Left cardiac atrium (tissue), 4 donors: Measurements from ENCODE around the gene NPR1. TPM values are rescaled to one million over a fixed set of nuclear protein-coding genes. Genes with fewer than 3 reads are reported as not detected.
A peak's percentile ranks its signal among the peaks of the same experiment; 100 is the strongest.

Experiments
- ATAC-seq, 2 donors: fragments of 200-7000 bp; cut with Tn5 transposase; one replicate each; pipeline ENCODE4 v1.9.1; 2020; ENCODE audit warnings: mild to moderate bottlenecking in 2 of 2, moderate library complexity in 2 of 2
- DNase-seq: peaks from one replicate; pipeline ENCODE4 v3.0.0-alpha.2; 2020
- intact Hi-C, 2 donors: fragments of 100-400 bp; cut with DNase I; formaldehyde crosslinking; loops; one replicate each; pipeline versions ENCODE4 v1.14.1 to v1.15.1; 2022 to 2023
- microRNA-seq, 2 donors: library from miRNA; unstranded; fragments of <30 nt; microRNA quantifications; one replicate each; pipeline ENCODE4 v1.2.0, GENCODE V29; 2020
- total RNA-seq, 2 donors: library from RNA; stranded (reverse); fragmentation: NEBNext Ultra II Directional; extraction: Animal tissue kit (Norgen Biotek cat#: 25700); gene quantifications; one replicate each; pipeline ENCODE4 v1.2.1, GENCODE V29; 2021
- donor health status: DM: no; HTN: yes; CAD: no.
- donor health status: DM: no; HTN: yes; CAD: no; lungs with severe emphysema.
- donor health status: DM: yes; HTN: yes; CAD: no.
- donor health status: Dilated cardiomyopathy.

The NPR1 gene
- total RNA-seq, 2 donors from 2014 or later, result 28.5 to 39.0 TPM

- ATAC-seq (peak in 1 of 2 donors; percentile 83), DNase-seq (no peak)
- intact Hi-C loops, result loop anchor here in 1 of 2 donors (10.0 kb wide), 1 partner anchor 58 kb away; no protein-coding TSS in a partner anchor
Observed at GRCh38 chr1:153742411-153743142, 64.1 kb downstream of the NPR1 start.

Small RNAs within 50 kb of the gene (microRNA-seq; reads per million reads assigned to microRNA genes)
- 0 reads per million in 2 donors for gene MIR8083

Other genes with a start within 250 kb of the NPR1 start
- gene S100A7, start 218.0 kb upstream of the NPR1 start, total RNA-seq, result not detected
- 100 to 1,000 TPM; 449 to 518 TPM for gene S100A6, start 142.7 kb upstream of the NPR1 start, total RNA-seq
- gene S100A5, start 137.8 kb upstream of the NPR1 start, total RNA-seq, result not detected
- 100 to 1,000 TPM; 206 to 332 TPM for gene S100A4, start 132.9 kb upstream of the NPR1 start, total RNA-seq
- gene S100A3, start 129.4 kb upstream of the NPR1 start, total RNA-seq, result 1 to 10 TPM in 1 of 2 donors, under 1 TPM in 1; 0.77 to 3.3 TPM
- gene S100A2, start 112.8 kb upstream of the NPR1 start, total RNA-seq, result under 1 TPM in 1 of 2 donors, not detected in 1; 0.84 TPM
- 10 to 100 TPM; 48.2 to 64.7 TPM for gene S100A16, start 65.6 kb upstream of the NPR1 start, total RNA-seq
- gene S100A14, start 62.4 kb upstream of the NPR1 start, total RNA-seq, result 1 to 10 TPM; 1.8 to 5.8 TPM
- 100 to 1,000 TPM; 169 to 197 TPM for gene S100A13, start 51.2 kb upstream of the NPR1 start, total RNA-seq
- 1,000 to 10,000 TPM; 1,254 to 1,508 TPM for gene S100A1, start 50.3 kb upstream of the NPR1 start, total RNA-seq
- 10 to 100 TPM; 60.1 to 61.9 TPM for gene CHTOP, start 44.6 kb upstream of the NPR1 start, total RNA-seq
- gene SNAPIN, start 20.0 kb upstream of the NPR1 start, total RNA-seq, result 10 to 100 TPM; 45.3 to 46.0 TPM
- 10 to 100 TPM; 63.7 to 91.7 TPM for gene ILF2, start 7.7 kb upstream of the NPR1 start, total RNA-seq
- gene INTS3, start 49.4 kb downstream of the NPR1 start, total RNA-seq, result 10 to 100 TPM; 28.2 to 34.1 TPM
- 10 to 100 TPM; 22.9 to 26.5 TPM for gene SLC27A3, start 96.7 kb downstream of the NPR1 start, total RNA-seq
- gene GATAD2B, start 244.3 kb downstream of the NPR1 start, total RNA-seq, result 10 to 100 TPM; 29.0 to 39.5 TPM